Adrenal gland (tissue), 5 donors: Measurements from ENCODE around the gene CST8.

Experiments used
- CTCF ChIP-seq, 6 experiments: fragments of 450-650 bp in 4 of 6; fragments of 200-600 bp in 2 of 6; sonication (generic) in 1 of 6; IDR thresholded peaks; 1 replicate in 5 of 6; 2 replicates in 1 of 6; pipeline versions ENCODE4 v1.5.1 to v1.8.0; 2016 to 2021; ENCODE audit warnings: antibody characterized with exemption in 6 of 6, mild to moderate bottlenecking in 2 of 6, moderate library complexity in 1 of 6
- POLR2A ChIP-seq, 2 donors: fragments of 450-650 bp; IDR thresholded peaks; one replicate each; pipeline ENCODE4 v1.6.1; 2017; ENCODE audit warnings: antibody characterized with exemption in 2 of 2, mild to moderate bottlenecking in 2 of 2, moderate library complexity in 1 of 2
- donor health status: DM: no; HTN: no; CAD: no.

GRCh38 chr20:23524146-23524545 lies 33.2 kb downstream of the CST8 start:
- TF ChIP-seq CTCF (IDR thresholded peaks at IDR 0.05), result no peak
- no peak for TF ChIP-seq POLR2A (IDR thresholded peaks at IDR 0.05)
